RWPE2 (cell line): ENCODE measurements around the gene TBX6.
A peak's percentile ranks its signal among the peaks of the same experiment; 100 is the strongest.

Experiments used
- ATAC-seq: fragments of 200-7000 bp; cut with Tn5 transposase; 3 replicates; pipeline ENCODE4 v1.9.1; 2021; ENCODE audit warnings: low read depth
- DNase-seq: peaks from one replicate; pipeline ENCODE4 v3.0.0-alpha.2; 2020; ENCODE audit warnings: low spot score
- H3K27ac ChIP-seq: fragments of 450-650 bp; 2 replicates; pipeline ENCODE4 v1.5.1; 2017; ENCODE audit warnings: mild to moderate bottlenecking; ENCODE audit not compliant: poor library complexity, severe bottlenecking
- H3K27me3 ChIP-seq: fragments of 250-450 bp; sonication (Bioruptor Pico); 2 replicates; pipeline ENCODE4 v1.5.1; 2021; ENCODE audit warnings: mild to moderate bottlenecking, moderate library complexity; ENCODE audit not compliant: insufficient read depth, poor library complexity, severe bottlenecking
- H3K36me3 ChIP-seq: fragments of 250-450 bp; sonication (Bioruptor Pico); 2 replicates; pipeline ENCODE4 v1.5.1; 2020; ENCODE audit warnings: low read depth, mild to moderate bottlenecking, moderate library complexity
- H3K4me1 ChIP-seq: fragments of 250-450 bp; sonication (Bioruptor Pico); 2 replicates; pipeline ENCODE4 v1.5.1; 2021; ENCODE audit warnings: mild to moderate bottlenecking, moderate library complexity; ENCODE audit not compliant: insufficient read depth, poor library complexity, severe bottlenecking
- H3K4me3 ChIP-seq: fragments of 250-450 bp; sonication (Bioruptor Pico); 2 replicates; pipeline ENCODE4 v1.5.1; 2021; ENCODE audit warnings: mild to moderate bottlenecking, moderate library complexity; ENCODE audit not compliant: severe bottlenecking
- H3K9me3 ChIP-seq: fragments of 250-450 bp; sonication (Bioruptor Pico); 2 replicates; pipeline ENCODE4 v1.5.1; 2021; ENCODE audit warnings: mild to moderate bottlenecking, moderate library complexity; ENCODE audit not compliant: severe bottlenecking
- TF ChIP-seq, protein P1 (sequence below): fragments of 450-650 bp; IDR thresholded peaks from one replicate; pipeline ENCODE4 v1.5.1; 2017; ENCODE audit warnings: mild to moderate bottlenecking, moderate library complexity; ENCODE audit not compliant: poor library complexity, severe bottlenecking

TBX6 gene

DNA sequence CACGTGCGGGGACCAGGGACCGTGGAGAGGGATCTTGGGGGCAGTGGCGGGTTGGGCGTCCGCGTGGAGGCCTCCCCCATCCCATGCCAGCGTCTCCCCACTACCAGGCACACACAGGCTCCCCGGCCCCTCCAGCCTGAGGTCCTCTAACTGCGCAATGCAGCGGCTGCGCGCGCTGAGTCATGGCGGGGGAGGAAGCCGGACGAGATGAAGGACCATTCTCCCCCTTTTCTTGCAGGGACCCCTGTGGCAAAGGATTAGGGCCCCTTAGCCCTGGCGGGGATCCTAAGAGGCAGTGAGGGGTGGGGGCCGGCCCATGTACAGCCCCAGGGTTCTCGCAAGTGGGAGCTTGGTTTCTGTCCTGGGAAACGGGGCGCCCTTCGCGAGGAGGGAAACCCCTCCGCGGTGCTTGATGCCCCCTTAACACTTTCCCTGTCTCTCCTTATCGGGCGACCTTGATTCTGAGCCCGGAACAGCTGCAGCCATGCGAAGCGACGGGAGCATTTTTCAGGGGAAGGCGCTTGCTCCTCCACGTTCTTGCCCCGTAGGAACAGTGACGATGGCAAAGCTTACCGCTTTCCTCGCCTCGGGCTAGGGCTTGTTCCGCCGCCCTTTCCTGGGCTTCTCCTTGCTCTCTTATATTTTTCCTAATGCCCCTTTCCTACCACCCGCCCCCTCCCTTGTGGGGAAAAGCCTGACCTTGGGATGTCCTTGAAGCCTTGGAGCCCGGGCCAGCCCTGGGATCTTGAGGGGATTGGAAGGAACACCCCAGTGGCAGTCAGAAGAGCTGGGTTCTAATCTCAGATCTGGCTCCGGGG is 25.6 kb downstream of the TBX6 start:
- H3K36me3 ChIP-seq: peaks cover 55% of the 10 kb centered on the region
- H3K4me1 ChIP-seq: peaks cover 12% of the 10 kb centered on the region
- no peaks in the 10 kb centered on the region for H3K9me3 ChIP-seq
- TF ChIP-seq, protein P1, sequence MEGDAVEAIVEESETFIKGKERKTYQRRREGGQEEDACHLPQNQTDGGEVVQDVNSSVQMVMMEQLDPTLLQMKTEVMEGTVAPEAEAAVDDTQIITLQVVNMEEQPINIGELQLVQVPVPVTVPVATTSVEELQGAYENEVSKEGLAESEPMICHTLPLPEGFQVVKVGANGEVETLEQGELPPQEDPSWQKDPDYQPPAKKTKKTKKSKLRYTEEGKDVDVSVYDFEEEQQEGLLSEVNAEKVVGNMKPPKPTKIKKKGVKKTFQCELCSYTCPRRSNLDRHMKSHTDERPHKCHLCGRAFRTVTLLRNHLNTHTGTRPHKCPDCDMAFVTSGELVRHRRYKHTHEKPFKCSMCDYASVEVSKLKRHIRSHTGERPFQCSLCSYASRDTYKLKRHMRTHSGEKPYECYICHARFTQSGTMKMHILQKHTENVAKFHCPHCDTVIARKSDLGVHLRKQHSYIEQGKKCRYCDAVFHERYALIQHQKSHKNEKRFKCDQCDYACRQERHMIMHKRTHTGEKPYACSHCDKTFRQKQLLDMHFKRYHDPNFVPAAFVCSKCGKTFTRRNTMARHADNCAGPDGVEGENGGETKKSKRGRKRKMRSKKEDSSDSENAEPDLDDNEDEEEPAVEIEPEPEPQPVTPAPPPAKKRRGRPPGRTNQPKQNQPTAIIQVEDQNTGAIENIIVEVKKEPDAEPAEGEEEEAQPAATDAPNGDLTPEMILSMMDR: no peak
- no peaks in the 10 kb centered on the region for H3K27me3 ChIP-seq
- H3K27ac ChIP-seq: peak overlapping the region; percentile 93
- ATAC-seq (peak; percentile 18; the same call in 2 of the 3 replicates), DNase-seq (no peak)
- peak overlapping the region; percentile 82 for H3K4me3 ChIP-seq

DNA sequence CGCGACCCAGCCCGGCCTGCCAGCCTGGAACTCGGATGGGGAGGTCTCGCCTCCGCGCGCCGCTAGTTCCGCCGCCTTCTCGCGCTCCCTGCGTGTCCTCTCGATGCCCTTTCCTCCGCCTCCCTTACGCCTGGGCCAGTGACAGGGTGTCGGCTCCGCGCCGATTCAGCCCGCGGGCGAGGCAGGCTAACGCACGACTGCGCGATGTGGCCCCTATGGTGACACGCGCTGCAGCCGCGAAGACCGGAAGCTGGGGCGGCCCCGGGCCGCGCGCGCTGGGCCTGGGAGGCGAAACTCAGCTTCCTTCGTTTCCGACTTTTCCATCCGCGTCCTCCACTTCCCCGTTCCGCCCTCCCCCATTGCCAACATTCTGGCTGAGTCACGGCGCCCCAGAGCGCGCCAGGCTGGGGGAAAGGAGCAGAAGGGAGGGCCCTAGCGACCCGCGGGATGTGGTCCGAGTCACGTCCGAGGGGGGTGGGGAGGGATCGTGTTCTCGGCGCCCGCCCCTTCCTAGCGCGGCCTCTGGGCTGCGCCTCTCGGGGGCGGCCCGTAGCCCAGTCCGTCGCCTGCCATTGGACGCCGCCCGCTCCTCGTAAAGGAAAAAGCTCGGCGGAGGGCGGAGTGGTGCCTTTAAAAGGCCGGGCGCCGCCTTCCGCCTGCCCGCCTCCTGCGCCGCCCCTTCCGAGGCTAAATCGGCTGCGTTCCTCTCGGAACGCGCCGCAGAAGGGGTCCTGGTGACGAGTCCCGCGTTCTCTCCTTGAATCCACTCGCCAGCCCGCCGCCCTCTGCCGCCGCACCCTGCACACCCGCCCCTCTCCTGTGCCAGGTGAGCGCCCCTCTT is 26.4 kb downstream of the TBX6 start, which contains the start of gene ALDOA:
ALDOA (plus strand) TSS at position 659 of the 841 bp plus-strand sequence. CDS start 1,138 bp downstream, outside the sequence.
- Histone ChIP-seq H3K9me3 (no peaks in the 10 kb centered on the region), H3K4me1 (peaks cover 12% of the 10 kb centered on the region)

DNA sequence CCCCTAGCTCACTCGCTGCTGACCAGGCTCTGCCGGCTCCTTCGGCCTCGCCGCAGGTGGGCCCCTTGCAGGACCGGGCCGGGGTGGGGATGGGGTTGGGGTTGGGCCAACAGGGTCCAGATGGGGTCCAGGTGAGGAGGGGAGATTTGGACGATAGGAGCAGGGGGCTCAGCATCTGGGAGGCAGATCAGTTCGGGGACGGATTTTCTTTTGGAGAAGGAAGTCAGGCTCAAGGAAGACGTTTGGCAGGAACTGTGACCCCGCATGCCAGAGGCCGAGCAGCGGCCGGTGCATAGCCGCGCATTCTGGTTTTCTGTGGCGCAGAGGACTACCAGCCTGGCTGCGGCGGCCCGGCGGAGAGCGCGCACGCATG is 27.0 kb downstream of the TBX6 start:
- H3K4me1 ChIP-seq: peaks cover 12% of the 10 kb centered on the region
- H3K4me3 ChIP-seq: peak overlapping the region; percentile 82
- TF ChIP-seq, protein P1: no peak
- H3K27me3 ChIP-seq: no peaks in the 10 kb centered on the region
- H3K36me3 ChIP-seq: peaks cover 43% of the 10 kb centered on the region
- H3K27ac ChIP-seq: peak overlapping the region; percentile 93
- DNase-seq (no peak), ATAC-seq (no peak)
- no peaks in the 10 kb centered on the region for H3K9me3 ChIP-seq

More for the DNA sequence above, 26.4 kb downstream of the TBX6 start, which contains the start of gene ALDOA:
- peak; percentile 88 for ATAC-seq
- TF ChIP-seq, protein P1: no peak
- Histone ChIP-seq H3K36me3 (peaks cover 47% of the 10 kb centered on the region), H3K4me3 (peak within 1 kb of the TSS; percentile 82), H3K27ac (peak within 1 kb of the TSS; percentile 93), H3K27me3 (no peaks in the 10 kb centered on the region)
- peak; percentile 99 for DNase-seq

DNA sequence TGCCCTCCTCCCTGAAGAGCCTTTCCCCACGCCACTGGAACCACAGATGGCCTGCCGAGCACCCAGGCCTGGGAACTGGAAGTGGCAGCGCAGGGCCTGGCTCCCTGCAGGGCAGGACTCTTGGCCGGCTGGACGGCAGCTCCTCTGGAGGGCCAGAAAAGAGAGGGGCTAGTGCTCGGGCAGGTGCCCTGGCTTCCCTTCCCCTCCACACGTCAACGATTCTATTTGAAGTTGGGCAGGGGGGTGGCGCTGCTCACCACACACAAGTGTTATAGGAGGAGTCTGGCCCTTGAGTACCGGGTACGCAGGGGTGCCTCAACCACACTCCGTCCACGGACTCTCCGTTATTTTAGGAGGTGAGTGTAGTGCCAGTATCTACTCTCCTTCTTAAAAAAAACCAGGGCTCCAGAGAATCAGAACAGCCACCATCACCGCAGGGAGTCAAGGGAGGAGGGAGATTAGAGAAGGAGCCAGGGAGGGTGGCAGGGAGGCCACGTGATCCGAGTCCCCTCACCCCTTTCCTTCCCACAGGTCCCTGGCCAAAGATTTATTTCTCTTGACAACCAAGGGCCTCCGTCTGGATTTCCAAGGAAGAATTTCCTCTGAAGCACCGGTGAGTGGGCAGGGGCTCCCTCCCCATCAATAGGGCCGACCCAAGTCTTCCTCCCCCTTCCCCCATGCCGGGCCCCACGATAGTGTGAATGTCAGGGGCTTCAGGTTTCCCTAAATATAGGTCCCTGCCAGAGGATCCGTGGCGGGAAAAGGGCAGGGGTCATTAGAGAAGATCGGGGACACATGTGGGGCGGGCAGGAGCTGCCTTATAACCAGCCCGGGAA is 27.6 kb downstream of the TBX6 start:
- H3K4me1 ChIP-seq: peaks cover 12% of the 10 kb centered on the region

More for the DNA sequence above, 27.6 kb downstream of the TBX6 start:
- H3K9me3 ChIP-seq: no peaks in the 10 kb centered on the region
- H3K36me3 ChIP-seq: peaks cover 40% of the 10 kb centered on the region
- H3K27me3 ChIP-seq: no peaks in the 10 kb centered on the region
- H3K4me3 ChIP-seq: peak overlapping the region; percentile 82
- H3K27ac ChIP-seq: peak overlapping the region; percentile 93
- DNase-seq (no peak), ATAC-seq (no peak)
- TF ChIP-seq, protein P1: peak; percentile 36
